SH-SY5Y (cell line): ENCODE data around the gene SCN7A.

Experiments
- GATA2 ChIP-seq: IDR thresholded peaks from 2 replicates; pipeline ENCODE4 v1.6.1; 2011; ENCODE audit warnings: mild to moderate bottlenecking, low read depth, low read length
- GATA3 ChIP-seq: IDR thresholded peaks from 2 replicates; pipeline ENCODE4 v1.6.1; 2011; ENCODE audit warnings: low read depth, mild to moderate bottlenecking, low read length, moderate library complexity

DNA sequence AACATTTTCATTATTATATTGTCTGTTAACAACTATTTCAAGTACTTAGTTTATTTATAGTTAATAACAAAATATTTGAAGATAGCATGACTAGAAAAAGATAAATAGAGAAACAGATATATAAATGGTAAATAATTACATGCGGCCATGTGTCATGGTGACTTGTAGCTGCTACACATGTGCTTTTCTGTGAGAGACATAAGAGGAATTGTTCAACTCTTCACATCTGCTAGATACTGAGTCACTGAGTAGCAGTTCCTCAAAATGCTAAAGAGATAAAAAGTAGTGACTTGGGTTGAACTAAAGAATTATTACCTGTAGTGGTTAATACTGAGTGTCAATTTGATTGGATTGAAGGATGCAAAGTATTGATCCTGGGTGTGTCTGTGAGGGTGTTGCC, 80.8 kb downstream of the SCN7A start:
- TF ChIP-seq GATA2, result no peak
- TF ChIP-seq GATA3, result no peak
